Smooth muscle cell (in vitro differentiated cells): ENCODE data around the gene B3GNT8. TPM values are rescaled to one million over a fixed set of nuclear protein-coding genes. Genes with fewer than 3 reads are reported as not detected.

ENCODE experiments used
- DNase-seq: peaks from one replicate; lab custom pipeline; 2025; ENCODE audit not compliant: unreplicated experiment; lab: John Stamatoyannopoulos, UW
- H2AFZ ChIP-seq: fragments of 200-600 bp; sonication (generic); 2 replicates; pipeline ENCODE4 v1.6.0; 2016; ENCODE audit warnings: antibody characterized with exemption, low read depth, mild to moderate bottlenecking
- H3F3A ChIP-seq: fragments of 200-600 bp; sonication (generic); 2 replicates; pipeline ENCODE4 v1.6.0; 2017; ENCODE audit warnings: antibody characterized with exemption, low read depth
- H3K27ac ChIP-seq: fragments of 200-600 bp; sonication (generic); 2 replicates; pipeline ENCODE4 v1.5.1; 2016; ENCODE audit warnings: low read depth, mild to moderate bottlenecking
- H3K27me3 ChIP-seq: fragments of 200-600 bp; sonication (generic); 2 replicates; pipeline ENCODE4 v1.6.1; 2016; ENCODE audit warnings: low read depth, mild to moderate bottlenecking
- H3K36me3 ChIP-seq: fragments of 200-600 bp; sonication (generic); 2 replicates; pipeline ENCODE4 v1.5.1; 2016; ENCODE audit warnings: low read depth
- H3K4me1 ChIP-seq: fragments of 200-600 bp; sonication (generic); 2 replicates; pipeline ENCODE4 v1.5.1; 2016; ENCODE audit warnings: low read depth
- H3K4me2 ChIP-seq: fragments of 200-600 bp; sonication (generic); 2 replicates; pipeline ENCODE4 v1.6.0; 2016; ENCODE audit warnings: mild to moderate bottlenecking
- H3K4me3 ChIP-seq: fragments of 200-600 bp; sonication (generic); 2 replicates; pipeline ENCODE4 v1.5.1; 2016; ENCODE audit warnings: mild to moderate bottlenecking
- H3K79me2 ChIP-seq: fragments of 200-600 bp; sonication (generic); 2 replicates; pipeline ENCODE4 v1.6.0; 2016; ENCODE audit warnings: low read depth, mild to moderate bottlenecking
- H3K9ac ChIP-seq: fragments of 200-600 bp; sonication (generic); 2 replicates; pipeline ENCODE4 v1.6.0; 2016; ENCODE audit warnings: low read depth
- H3K9me3 ChIP-seq: fragments of 200-600 bp; sonication (generic); replicated peaks from 2 replicates; pipeline ENCODE4 v1.5.1; 2016; ENCODE audit warnings: low read depth
- H4K20me1 ChIP-seq: fragments of 200-600 bp; sonication (generic); 2 replicates; pipeline ENCODE4 v1.6.0; 2016; ENCODE audit warnings: low read depth
- WGBS: methylation state at CpG from one replicate; pipeline ENCODE4 v1.1.7; 2016; ENCODE audit warnings: low lambda C conversion rate; 5-methylcytosine and 5-hydroxymethylcytosine counted together
- polyA plus RNA-seq: library from polyadenylated mRNA; unstranded; fragments of >200 nt; fragmentation: Nextera tagmentation; extraction: Ambion mirVana; gene quantifications from 2 replicates; pipeline ENCODE4 v1.2.1, GENCODE V29; 2016
- total RNA-seq: library from RNA; depleted of rRNA; stranded (reverse); fragments of >200 nt; gene quantifications from 2 replicates; pipeline ENCODE4 v1.2.3, GENCODE V29; 2014
- TF ChIP-seq, protein P1 (sequence below): fragments of 200-600 bp; sonication (generic); IDR thresholded peaks from 2 replicates; pipeline ENCODE4 v1.5.1; 2017; ENCODE audit warnings: borderline replicate concordance, mild to moderate bottlenecking, antibody characterized with exemption; ENCODE audit not compliant: insufficient read depth, poor library complexity, severe bottlenecking

B3GNT8 gene
- total and polyA plus RNA-seq, 2 experiments from 2014 or later = 0.85 to 1.7 TPM

DNA sequence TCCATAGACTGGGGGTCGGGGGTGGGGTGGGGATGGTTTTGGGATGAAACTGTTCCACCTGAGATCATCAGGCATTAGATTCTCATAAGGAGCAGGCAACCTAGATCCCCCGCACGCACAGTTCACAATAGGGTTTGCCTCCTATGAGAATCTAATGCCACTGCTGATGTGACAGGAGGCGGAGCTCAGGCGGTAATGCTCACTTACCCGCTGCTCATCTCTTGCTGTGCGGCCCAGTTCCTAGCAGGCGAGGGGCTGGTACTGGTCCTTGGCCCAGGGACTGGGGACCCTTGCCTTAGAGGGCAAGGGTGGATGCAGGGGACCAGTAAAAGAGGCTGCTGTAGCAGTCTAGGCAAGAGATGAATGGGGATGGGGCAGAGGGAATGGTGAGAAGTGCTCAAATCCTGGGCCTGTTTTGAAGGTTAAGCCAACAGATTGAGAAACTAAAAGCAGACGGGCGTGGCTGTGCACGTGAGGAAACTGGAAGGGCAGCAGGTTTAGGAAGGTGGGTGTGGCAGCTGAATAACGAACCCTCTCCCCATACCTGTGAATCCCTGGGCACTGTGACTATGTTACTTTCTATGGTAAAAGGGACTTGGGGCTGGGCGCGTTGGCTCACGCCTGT lies 14.3 kb upstream of the B3GNT8 start:
- Histone ChIP-seq H3K4me1 (no peaks in the 10 kb centered on the region), H3K27ac (no peak overlapping the region), H3K27me3 (no peaks in the 10 kb centered on the region), H3K4me3 (no peak overlapping the region), H3F3A (no peaks in the 10 kb centered on the region), H3K4me2 (no peak overlapping the region), H4K20me1 (no peaks in the 10 kb centered on the region), H3K36me3 (no peaks in the 10 kb centered on the region), H2AFZ (no peak overlapping the region), H3K79me2 (peaks cover 7% of the 10 kb centered on the region), H3K9ac (no peak overlapping the region), H3K9me3 (no peaks in the 10 kb centered on the region)
- TF ChIP-seq, protein P1, sequence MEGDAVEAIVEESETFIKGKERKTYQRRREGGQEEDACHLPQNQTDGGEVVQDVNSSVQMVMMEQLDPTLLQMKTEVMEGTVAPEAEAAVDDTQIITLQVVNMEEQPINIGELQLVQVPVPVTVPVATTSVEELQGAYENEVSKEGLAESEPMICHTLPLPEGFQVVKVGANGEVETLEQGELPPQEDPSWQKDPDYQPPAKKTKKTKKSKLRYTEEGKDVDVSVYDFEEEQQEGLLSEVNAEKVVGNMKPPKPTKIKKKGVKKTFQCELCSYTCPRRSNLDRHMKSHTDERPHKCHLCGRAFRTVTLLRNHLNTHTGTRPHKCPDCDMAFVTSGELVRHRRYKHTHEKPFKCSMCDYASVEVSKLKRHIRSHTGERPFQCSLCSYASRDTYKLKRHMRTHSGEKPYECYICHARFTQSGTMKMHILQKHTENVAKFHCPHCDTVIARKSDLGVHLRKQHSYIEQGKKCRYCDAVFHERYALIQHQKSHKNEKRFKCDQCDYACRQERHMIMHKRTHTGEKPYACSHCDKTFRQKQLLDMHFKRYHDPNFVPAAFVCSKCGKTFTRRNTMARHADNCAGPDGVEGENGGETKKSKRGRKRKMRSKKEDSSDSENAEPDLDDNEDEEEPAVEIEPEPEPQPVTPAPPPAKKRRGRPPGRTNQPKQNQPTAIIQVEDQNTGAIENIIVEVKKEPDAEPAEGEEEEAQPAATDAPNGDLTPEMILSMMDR = no peak
- DNase-seq = no peak
- WGBS = 85% methylated on average over 15 of the region's 15 CpGs

DNA sequence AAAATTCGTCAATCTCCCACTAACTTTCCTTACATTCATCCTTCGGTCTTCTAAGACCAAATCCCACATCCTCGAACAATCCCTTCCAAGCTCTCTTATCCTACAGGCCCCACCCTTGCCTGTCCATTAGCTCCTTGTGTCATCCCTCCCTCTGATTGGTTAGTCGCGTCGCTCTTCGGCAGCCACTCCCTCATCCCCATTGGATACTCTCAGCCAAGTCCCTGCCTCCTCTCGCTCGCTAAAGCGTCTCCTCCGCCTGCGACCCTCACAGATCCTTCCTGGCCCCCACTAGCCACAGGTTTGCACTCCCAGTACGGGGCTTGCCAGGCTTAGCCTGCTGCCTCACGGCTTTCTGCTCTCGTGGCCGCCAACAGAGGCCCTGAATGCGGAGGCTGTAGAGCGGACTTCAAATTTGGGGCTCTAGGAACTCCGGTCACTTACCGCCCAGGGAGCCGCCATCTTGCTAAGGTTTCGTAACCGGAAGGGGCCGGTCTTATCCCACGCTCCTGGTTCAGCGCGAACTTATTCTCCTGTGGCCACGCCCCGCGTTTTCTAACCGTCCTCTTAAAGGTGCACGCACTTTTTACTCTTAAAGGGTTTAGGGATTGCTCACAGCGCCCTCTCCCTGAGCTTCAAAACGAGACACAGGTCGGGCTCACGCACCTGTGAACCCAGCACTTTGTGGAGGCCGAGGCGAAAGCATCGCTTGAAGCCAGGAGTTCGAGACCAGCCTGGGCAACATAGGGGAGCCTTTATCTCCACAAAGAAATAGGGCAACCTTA lies 12.5 kb upstream of the B3GNT8 start, which contains the start of gene DMAC2:
Gene DMAC2, minus strand, starts transcription at position 472 of the 782 bp plus-strand sequence. Its CDS starts 13 bp downstream, at position 459.
- Histone ChIP-seq H3K9ac (peak within 1 kb of the TSS; percentile 94), H3K9me3 (no peaks in the 10 kb centered on the region), H2AFZ (peak within 1 kb of the TSS; percentile 85), H3K4me2 (peak within 1 kb of the TSS; percentile 84), H3K27me3 (no peaks in the 10 kb centered on the region), H3K36me3 (no peaks in the 10 kb centered on the region), H4K20me1 (no peaks in the 10 kb centered on the region), H3K79me2 (peaks cover 7% of the 10 kb centered on the region), H3K4me3 (peak within 1 kb of the TSS; percentile 94), H3F3A (no peaks in the 10 kb centered on the region), H3K4me1 (no peaks in the 10 kb centered on the region), H3K27ac (peak within 1 kb of the TSS; percentile 97)
- TF ChIP-seq, protein P1 = peak; percentile 12
- peak; percentile 95 for DNase-seq
- 4% methylated on average over 40 of the region's 40 CpGs for WGBS

DNA sequence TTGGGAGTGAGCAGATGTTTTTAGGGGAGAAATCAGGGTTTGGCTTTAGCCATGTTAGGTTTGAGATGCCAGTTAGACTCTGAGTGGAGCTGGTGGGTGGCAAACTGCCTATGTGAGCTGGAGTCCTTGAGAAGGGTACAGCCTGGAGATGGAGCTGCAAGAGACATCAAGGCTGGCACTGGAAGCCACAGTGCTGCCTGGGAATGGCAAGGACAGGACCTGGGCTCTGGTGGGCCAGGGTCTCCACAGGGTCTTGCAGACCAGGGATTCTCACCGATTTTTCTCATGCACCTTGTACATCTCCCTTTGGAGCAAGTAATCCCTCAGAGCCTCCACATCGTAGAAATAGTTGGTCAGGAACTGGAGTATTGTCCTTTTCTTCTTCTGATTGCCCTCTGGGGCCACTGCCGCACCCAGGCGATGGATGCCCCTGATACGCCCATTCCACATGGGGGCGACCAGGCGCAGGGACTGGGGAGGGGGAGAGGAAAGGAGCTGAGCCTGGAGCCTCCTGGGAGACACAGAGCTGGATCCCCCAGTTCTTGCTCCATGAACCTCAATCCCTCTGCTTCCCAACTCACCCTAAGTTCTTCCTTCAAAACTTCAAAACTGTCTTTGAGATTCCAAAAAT lies 10.9 kb upstream of the B3GNT8 start:
- no peak for DNase-seq
- TF ChIP-seq, protein P1 = no peak
- H3F3A ChIP-seq = no peaks in the 10 kb centered on the region
- no peaks in the 10 kb centered on the region for H3K27me3 ChIP-seq
- no peak overlapping the region for H3K27ac ChIP-seq
- no peaks in the 10 kb centered on the region for H3K36me3 ChIP-seq
- no peaks in the 10 kb centered on the region for H4K20me1 ChIP-seq
- WGBS = 98% methylated on average over 7 of the region's 7 CpGs
- no peak overlapping the region for H3K9ac ChIP-seq
- H3K4me2 ChIP-seq = no peak overlapping the region
- H3K9me3 ChIP-seq = no peaks in the 10 kb centered on the region
- no peak overlapping the region for H2AFZ ChIP-seq
- H3K4me1 ChIP-seq = no peaks in the 10 kb centered on the region
- H3K4me3 ChIP-seq = no peak overlapping the region
- peaks cover 7% of the 10 kb centered on the region for H3K79me2 ChIP-seq
